A549 treated with dexamethasone at 1 μM for 4 hours (cell line): Measurements from ENCODE around the gene LMO3. TPM values are rescaled to one million over a fixed set of nuclear protein-coding genes. Genes with fewer than 3 reads are reported as not detected.

Source experiments
- total RNA-seq: library from RNA; stranded (reverse); fragments of 200-300 nt; extraction: Qiagen RNA extraction; gene quantifications from 5 replicates; pipeline ENCODE4 v1.2.3, GENCODE V29; 2022

The LMO3 gene
- total RNA-seq = not detected in 5 replicates

DNA sequence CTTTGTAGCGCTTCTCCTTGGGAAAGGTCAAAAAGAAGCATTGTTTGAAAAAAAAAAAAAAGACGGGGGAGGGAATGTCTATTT, at the start of gene LMO3:
Gene LMO3, minus strand, starts transcription at position 46 of the 84 bp plus-strand sequence. CDS start 5,302 bp downstream, outside the sequence.

